Osteocyte (in vitro differentiated cells): ENCODE data around the gene KDM4C. TPM values are rescaled to one million over a fixed set of nuclear protein-coding genes. Genes with fewer than 3 reads are reported as not detected.

ENCODE experiments used
- DNase-seq: peaks from one replicate; pipeline ENCODE4 v3.0.0; 2021; ENCODE audit warnings: mixed read lengths; ENCODE audit not compliant: unreplicated experiment; ENCODE audit errors: extremely low spot score
- H3K27ac Mint-ChIP-seq: one replicate; pipeline ENCODE4 v1.8.0; 2021; ENCODE audit warnings: mild to moderate bottlenecking, mixed read lengths; ENCODE audit not compliant: unreplicated experiment
- H3K27me3 Mint-ChIP-seq: one replicate; pipeline ENCODE4 v1.8.0; 2021; ENCODE audit warnings: mixed read lengths; ENCODE audit not compliant: unreplicated experiment
- H3K36me3 Mint-ChIP-seq: one replicate; pipeline ENCODE4 v1.8.0; 2021; ENCODE audit warnings: mixed read lengths; ENCODE audit not compliant: unreplicated experiment
- H3K4me1 Mint-ChIP-seq: one replicate; pipeline ENCODE4 v1.8.0; 2021; ENCODE audit warnings: mixed read lengths; ENCODE audit not compliant: unreplicated experiment
- H3K4me3 Mint-ChIP-seq: one replicate; pipeline ENCODE4 v1.8.0; 2021; ENCODE audit warnings: mild to moderate bottlenecking, moderate library complexity, mixed read lengths; ENCODE audit not compliant: unreplicated experiment
- H3K9me3 Mint-ChIP-seq: one replicate; pipeline ENCODE4 v1.8.0; 2021; ENCODE audit warnings: mixed read lengths; ENCODE audit not compliant: unreplicated experiment
- total RNA-seq: library from RNA; stranded (reverse); gene quantifications from 2 replicates; pipeline ENCODE4 v1.2.1, GENCODE V29; 2021
- TF ChIP-seq, protein P1 (sequence below): fragments of 200-600 bp; sonication (generic); IDR thresholded peaks from 2 replicates; pipeline ENCODE4 v1.5.0; 2021; ENCODE audit warnings: antibody characterized with exemption, mild to moderate bottlenecking, moderate library complexity

KDM4C gene
- total RNA-seq, 1 donor from 2014 or later = 25.3 TPM

DNA sequence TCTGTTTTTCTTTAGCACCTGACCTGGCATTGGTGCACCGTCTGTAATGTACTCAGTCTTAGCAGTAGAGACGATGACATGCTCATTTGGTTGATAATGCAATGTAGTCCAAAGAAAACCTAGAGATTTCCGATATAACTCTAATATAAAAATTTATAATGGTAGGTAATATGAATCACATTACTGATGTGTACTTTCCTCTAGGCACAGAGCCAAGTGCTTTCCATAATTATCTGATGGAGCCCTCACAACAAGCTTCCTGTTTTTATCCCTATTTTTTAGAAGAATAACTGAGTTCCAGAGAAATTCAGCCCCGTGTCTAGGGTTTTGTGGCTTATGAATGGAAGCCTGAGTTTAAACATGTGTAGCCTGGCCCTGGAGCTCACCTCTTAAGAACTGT lies 53.7 kb downstream of the KDM4C start:
- no peak overlapping the region for H3K4me3 Mint-ChIP-seq
- peaks cover 4% of the 10 kb centered on the region for H3K36me3 Mint-ChIP-seq
- DNase-seq = no peak
- no peak overlapping the region for H3K27ac Mint-ChIP-seq
- H3K9me3 Mint-ChIP-seq = no peaks in the 10 kb centered on the region
- H3K4me1 Mint-ChIP-seq = no peaks in the 10 kb centered on the region
- TF ChIP-seq, protein P1, sequence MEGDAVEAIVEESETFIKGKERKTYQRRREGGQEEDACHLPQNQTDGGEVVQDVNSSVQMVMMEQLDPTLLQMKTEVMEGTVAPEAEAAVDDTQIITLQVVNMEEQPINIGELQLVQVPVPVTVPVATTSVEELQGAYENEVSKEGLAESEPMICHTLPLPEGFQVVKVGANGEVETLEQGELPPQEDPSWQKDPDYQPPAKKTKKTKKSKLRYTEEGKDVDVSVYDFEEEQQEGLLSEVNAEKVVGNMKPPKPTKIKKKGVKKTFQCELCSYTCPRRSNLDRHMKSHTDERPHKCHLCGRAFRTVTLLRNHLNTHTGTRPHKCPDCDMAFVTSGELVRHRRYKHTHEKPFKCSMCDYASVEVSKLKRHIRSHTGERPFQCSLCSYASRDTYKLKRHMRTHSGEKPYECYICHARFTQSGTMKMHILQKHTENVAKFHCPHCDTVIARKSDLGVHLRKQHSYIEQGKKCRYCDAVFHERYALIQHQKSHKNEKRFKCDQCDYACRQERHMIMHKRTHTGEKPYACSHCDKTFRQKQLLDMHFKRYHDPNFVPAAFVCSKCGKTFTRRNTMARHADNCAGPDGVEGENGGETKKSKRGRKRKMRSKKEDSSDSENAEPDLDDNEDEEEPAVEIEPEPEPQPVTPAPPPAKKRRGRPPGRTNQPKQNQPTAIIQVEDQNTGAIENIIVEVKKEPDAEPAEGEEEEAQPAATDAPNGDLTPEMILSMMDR = no peak
- H3K27me3 Mint-ChIP-seq = no peaks in the 10 kb centered on the region

- H3K4me3 Mint-ChIP-seq = no peak overlapping the region
- no peaks in the 10 kb centered on the region for H3K4me1 Mint-ChIP-seq
- DNase-seq = no peak
- H3K27me3 Mint-ChIP-seq = no peaks in the 10 kb centered on the region
- peaks cover 5% of the 10 kb centered on the region for H3K36me3 Mint-ChIP-seq
- no peaks in the 10 kb centered on the region for H3K9me3 Mint-ChIP-seq
- TF ChIP-seq, protein P1 = no peak
- H3K27ac Mint-ChIP-seq = no peak overlapping the region
Measured at GRCh38 chr9:6816581-6816980, 58.8 kb downstream of the KDM4C start.

DNA sequence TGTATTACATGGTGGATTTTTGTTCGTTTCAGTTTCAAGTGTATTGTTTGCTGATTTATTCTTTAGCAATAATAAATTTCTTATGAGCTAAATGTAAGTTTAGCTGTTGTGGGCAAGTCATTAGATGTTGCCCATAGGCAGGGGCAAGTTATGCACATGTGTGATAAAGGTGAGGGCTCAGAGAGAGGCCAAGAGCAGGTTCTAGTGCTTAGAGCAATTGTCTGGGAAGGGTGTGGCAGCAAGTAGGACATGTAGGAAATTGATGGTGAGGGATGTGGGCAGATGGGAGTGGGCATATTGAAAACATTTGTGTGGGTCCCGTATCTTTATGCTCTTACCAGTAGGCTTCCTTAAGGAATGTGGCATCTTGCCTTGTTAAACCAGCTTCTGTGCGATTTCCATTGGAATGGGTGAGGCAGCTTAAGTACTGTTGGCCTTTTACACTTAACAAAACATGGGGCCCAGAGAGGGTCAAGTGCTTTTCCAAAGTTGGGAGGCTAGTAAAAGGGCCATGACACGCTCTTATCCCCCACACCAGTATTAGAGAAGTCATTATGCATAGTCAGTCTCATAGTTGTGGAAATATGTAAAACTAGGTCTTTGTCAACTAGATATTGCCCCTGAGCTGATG lies 60.6 kb downstream of the KDM4C start:
- no peak for DNase-seq
- TF ChIP-seq, protein P1 = no peak
- Mint-ChIP-seq H3K4me3 (no peak overlapping the region), H3K27ac (no peak overlapping the region), H3K27me3 (no peaks in the 10 kb centered on the region), H3K4me1 (no peaks in the 10 kb centered on the region), H3K36me3 (peaks cover 6% of the 10 kb centered on the region), H3K9me3 (no peaks in the 10 kb centered on the region)

- H3K27ac Mint-ChIP-seq = no peak overlapping the region
Measured at GRCh38 chr9:6819112-6819511, 61.3 kb downstream of the KDM4C start.

GRCh38 chr9:6819529-6819928 lies 61.8 kb downstream of the KDM4C start:
- TF ChIP-seq, protein P1 = no peak
- Mint-ChIP-seq H3K36me3 (peaks cover 11% of the 10 kb centered on the region), H3K27ac (no peak overlapping the region), H3K4me1 (no peaks in the 10 kb centered on the region), H3K9me3 (no peaks in the 10 kb centered on the region), H3K27me3 (no peaks in the 10 kb centered on the region), H3K4me3 (no peak overlapping the region)
- DNase-seq = no peak

More at GRCh38 chr9:6819112-6819511, 61.3 kb downstream of the KDM4C start:
- no peaks in the 10 kb centered on the region for H3K27me3 Mint-ChIP-seq
- H3K4me3 Mint-ChIP-seq = no peak overlapping the region
- H3K9me3 Mint-ChIP-seq = no peaks in the 10 kb centered on the region
- H3K36me3 Mint-ChIP-seq = peaks cover 11% of the 10 kb centered on the region
- H3K4me1 Mint-ChIP-seq = no peaks in the 10 kb centered on the region
- TF ChIP-seq, protein P1 = no peak
- no peak for DNase-seq
